Body of pancreas (tissue), 4 donors: ENCODE measurements around the gene BMP8A. TPM values are rescaled to one million over a fixed set of nuclear protein-coding genes. Genes with fewer than 3 reads are reported as not detected.

Experiments used
- ATAC-seq: fragments of 150-250 bp; one replicate; pipeline ENCODE4 v1.9.1; 2016
- DNase-seq, 4 donors: peaks; one replicate each; pipeline ENCODE4 v3.0.0-alpha.2; 2019
- H3K27ac ChIP-seq, 4 donors: fragments of 200-600 bp; sonication (generic); 1 replicate in 3 of 4; 2 replicates in 1 of 4; pipeline versions ENCODE4 v1.5.1 to v1.6.1; 2016 to 2019; ENCODE audit warnings: mild to moderate bottlenecking in 1 of 4, mixed read lengths in 1 of 4, moderate library complexity in 1 of 4
- H3K27me3 ChIP-seq, 2 donors: fragments of 200-600 bp; sonication (generic); one replicate each; pipeline ENCODE4 v1.6.0; 2016; ENCODE audit warnings: mild to moderate bottlenecking in 1 of 2
- H3K36me3 ChIP-seq, 2 donors: fragments of 200-600 bp; sonication (generic); replicated peaks in 1 of 2; 2 replicates each; pipeline ENCODE4 v1.5.1; 2016; ENCODE audit warnings: low read depth in 2 of 2; ENCODE audit not compliant: insufficient read depth in 1 of 2
- H3K4me1 ChIP-seq: fragments of 200-600 bp; sonication (generic); one replicate; pipeline ENCODE4 v1.6.0; 2016
- H3K4me3 ChIP-seq, 2 donors: fragments of 200-600 bp; sonication (generic); 1 replicate in 1 of 2; 2 replicates in 1 of 2; pipeline ENCODE4 v1.5.1; 2016 to 2019
- H3K9me3 ChIP-seq, 3 donors: fragments of 200-600 bp; sonication (generic); 1 replicate in 2 of 3; 2 replicates in 1 of 3; pipeline ENCODE4 v1.5.1; 2016
- CTCF ChIP-seq, 7 experiments: fragments of 450-650 bp in 4 of 7; fragments of 200-600 bp in 3 of 7; sonication (generic) in 3 of 7; IDR thresholded peaks; one replicate each; pipeline ENCODE4 v1.5.1; 2016 to 2019; ENCODE audit warnings: antibody characterized with exemption in 7 of 7
- POLR2A ChIP-seq, 3 donors: fragments of 450-650 bp; IDR thresholded peaks; one replicate each; pipeline ENCODE4 v1.6.1; 2016; ENCODE audit warnings: antibody characterized with exemption in 3 of 3, mild to moderate bottlenecking in 2 of 3
- WGBS, 2 donors: methylation state at CpG; one replicate each; pipeline ENCODE4 v1.1.5; 2017; 5-methylcytosine and 5-hydroxymethylcytosine counted together
- intact Hi-C: fragments of 100-400 bp; cut with DNase I; formaldehyde crosslinking; loops from one replicate; pipeline ENCODE4 v1.15.1; 2023
- small RNA-seq: library from RNA; depleted of rRNA; stranded (forward); fragments of <200 nt; gene quantifications from one replicate; pipeline ENCODE3, GENCODE V24; 2016
- total RNA-seq, 2 donors: library from RNA; depleted of rRNA; stranded (reverse); fragments of >200 nt; gene quantifications; one replicate each; pipeline ENCODE4 v1.1.0, GENCODE V29; 2016

BMP8A gene
- total RNA-seq, 2 donors from 2014 or later, result 5.7 TPM; not detected in 1

DNA sequence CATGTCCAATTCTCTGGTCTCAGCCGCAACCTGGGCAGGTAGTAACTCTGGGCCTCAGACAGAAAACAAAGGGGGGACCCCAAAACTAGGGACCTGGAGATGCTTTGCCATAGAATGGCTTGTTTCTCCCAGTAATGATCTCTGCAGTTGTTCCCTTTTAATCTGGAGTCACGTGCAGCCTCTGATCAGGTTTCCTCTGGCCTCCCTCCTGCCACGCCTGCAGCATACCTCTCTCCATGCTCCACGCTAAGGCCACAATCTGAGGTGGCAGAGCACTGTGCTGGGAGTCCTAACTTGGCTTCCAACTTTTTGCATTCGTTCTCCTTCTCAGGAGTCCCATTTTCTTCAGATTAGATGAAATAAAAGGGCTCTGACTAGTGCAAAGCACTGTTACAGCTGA lies 83.2 kb downstream of the BMP8A start:
- DNase-seq (peak; percentile 38 to 60 (median 52)), ATAC-seq (peak; percentile 24)
- Histone ChIP-seq H3K9me3 (no peaks in the 10 kb centered on the region), H3K4me3 (peak overlapping the region; percentile 40 to 85), H3K27ac (peak overlapping the region in 3 of 4 donors; percentile 77 to 93 (median 87)), H3K27me3 (no peaks in the 10 kb centered on the region), H3K4me1 (peaks cover 54% of the 10 kb centered on the region), H3K36me3 (peaks cover 15 to 17% of the 10 kb centered on the region in 2 donors)
- TF ChIP-seq POLR2A (IDR thresholded peaks at IDR 0.05), result no peak
- no peak for TF ChIP-seq CTCF (IDR thresholded peaks at IDR 0.05)
- intact Hi-C loops, result no loop called here
- WGBS, 2 donors, result 14 to 22% methylated on average over 4 to 5 of the region's 5 CpGs

Small RNA genes lying within 50 kb of the gene (small RNA-seq; reads per million reads assigned to genes)
- gene SNORA55, result 18.9 reads per million, percentile 94 among the genes with 10 or more reads in this experiment

Other genes with a start within 250 kb of the BMP8A start
- gene PABPC4, start 85.2 kb downstream of the BMP8A start, total RNA-seq, result 100 to 1,000 TPM; 419 to 540 TPM
- 10 to 100 TPM; 33.6 to 33.7 TPM for gene HEYL, start 148.0 kb downstream of the BMP8A start, total RNA-seq
- gene NT5C1A, start 180.5 kb downstream of the BMP8A start, total RNA-seq, result 1 to 10 TPM; 2.3 to 3.1 TPM
- 1 to 10 TPM in 1 of 2 donors, under 1 TPM in 1; 0.66 to 9.1 TPM for gene HPCAL4, start 199.8 kb downstream of the BMP8A start, total RNA-seq
- 10 to 100 TPM; 25.9 to 33.6 TPM for gene PPIE, start 247.2 kb downstream of the BMP8A start, total RNA-seq